T-helper 9 cell (primary cell): ENCODE results near the gene TBX1.
"Not testable (repeated sequence)": the region's sequence is repeated elsewhere in the genome, so short reads cannot be mapped to it uniquely, and the experiment has no call there.

Source experiments
- DNase-seq: peaks from one replicate; pipeline ENCODE4 v3.0.0-alpha.2; 2020

The TBX1 gene

DNA sequence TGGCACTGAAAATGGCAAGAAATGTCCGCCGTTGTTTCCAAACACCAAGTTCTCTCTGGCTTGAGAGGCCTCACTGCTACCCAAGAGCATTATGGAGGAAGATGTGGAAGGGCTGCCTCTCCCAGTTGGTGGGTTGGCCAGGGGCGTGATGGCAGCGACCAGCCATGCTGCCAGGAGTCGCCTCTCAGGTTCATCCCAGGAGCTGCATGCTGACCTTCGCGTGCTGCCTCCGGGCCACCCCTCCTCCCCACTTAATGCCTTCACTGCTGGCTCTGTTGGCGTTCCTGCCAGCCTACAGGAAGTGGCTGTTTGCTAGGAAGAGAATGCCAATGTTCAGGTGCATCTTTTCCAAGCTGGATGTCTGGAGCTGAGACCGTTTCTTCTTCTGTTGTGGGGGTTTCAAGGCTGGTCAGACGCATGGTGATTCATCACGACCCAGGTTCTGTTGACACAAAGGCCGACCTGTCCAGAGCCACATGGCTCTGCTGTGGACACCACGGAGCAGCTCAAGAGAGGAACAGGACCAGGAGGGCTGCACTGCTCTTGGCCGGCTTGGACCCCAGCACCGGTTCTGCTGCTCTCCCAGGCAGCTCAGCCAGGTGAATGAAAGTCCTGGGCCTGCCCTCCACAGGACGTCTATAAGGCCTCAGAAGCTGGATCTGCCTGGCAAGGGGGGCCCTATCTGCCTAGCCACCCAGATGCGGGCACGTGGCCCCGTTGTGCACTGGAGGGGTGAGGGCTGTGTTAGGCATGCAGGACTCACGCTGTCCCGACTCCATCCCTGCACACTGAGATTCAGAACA, 25.1 kb downstream of the TBX1 start:
- no peak for DNase-seq

DNA sequence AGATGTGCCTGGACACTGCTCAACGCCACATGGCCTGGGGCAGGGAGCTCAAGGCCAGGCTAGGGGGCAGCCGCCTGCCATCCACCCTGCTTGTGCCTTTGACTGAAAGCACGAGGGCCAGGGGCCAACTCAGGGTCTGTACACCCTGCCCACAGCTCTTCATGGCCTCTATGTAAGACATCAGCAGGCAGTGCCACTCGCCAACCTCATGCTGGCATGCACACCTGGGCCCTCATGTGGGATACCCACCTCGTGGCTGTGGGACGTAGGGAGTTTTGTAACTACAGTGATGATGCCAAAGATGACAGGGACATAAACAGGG, 25.6 kb downstream of the TBX1 start:
- DNase-seq = no peak

DNA sequence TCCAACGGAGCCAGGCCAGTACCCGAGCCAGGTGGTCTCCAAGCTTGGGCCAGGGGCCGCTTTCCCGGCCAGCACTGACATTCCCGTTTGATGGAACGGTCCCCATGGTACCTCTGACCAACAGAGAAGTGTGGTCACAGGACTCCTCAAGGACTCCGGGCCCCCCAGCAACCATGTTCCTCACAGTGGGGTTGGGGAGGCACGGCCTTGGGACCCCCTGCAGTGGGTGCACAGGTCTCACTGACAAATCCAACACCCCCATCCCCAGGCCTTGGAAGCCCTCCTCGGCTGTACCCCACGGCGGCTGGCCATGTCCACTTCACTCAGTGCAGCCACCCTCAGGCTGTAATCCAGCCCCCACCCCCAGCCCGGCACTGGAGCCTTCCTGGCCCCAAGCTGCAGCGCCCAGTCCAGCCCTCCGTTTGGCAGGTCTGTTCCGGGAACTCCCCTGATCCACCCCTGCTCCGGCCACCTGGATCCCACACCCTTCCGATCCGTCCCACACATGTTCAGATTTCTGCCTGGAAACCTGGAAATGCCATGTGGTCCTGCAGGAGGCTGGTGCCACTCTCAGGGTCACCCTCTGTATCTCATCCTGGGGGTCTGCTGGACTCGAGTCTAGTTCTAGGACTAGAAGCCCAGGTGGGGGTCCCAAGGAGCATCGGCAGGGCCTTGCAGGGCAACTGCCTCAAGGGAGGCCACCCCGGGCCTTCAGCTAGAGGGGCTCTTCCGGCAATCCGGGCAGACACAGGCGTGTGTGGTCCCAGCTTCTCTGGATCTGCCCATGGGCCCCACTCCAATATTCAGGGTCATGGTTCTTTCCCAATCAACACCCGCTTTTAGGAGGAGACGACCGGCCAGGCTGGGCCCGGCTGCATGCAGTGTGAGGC, 26.6 kb downstream of the TBX1 start:
- no peak for DNase-seq

DNA sequence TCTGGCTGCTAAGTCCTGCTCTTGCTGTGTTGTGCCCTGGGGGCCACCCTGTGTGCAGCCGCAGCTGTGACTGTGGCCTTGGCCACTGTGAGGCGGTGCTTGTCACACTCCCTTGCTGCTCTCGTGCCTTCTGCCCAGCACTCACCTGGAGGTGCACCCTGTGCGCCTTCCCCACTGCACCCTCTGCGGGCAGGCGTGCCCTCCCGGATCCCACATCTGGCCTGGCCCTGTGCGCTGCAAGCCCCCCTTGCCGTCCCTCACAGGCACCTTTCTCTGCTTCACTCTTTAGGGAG, 27.2 kb downstream of the TBX1 start:
- no peak for DNase-seq

DNA sequence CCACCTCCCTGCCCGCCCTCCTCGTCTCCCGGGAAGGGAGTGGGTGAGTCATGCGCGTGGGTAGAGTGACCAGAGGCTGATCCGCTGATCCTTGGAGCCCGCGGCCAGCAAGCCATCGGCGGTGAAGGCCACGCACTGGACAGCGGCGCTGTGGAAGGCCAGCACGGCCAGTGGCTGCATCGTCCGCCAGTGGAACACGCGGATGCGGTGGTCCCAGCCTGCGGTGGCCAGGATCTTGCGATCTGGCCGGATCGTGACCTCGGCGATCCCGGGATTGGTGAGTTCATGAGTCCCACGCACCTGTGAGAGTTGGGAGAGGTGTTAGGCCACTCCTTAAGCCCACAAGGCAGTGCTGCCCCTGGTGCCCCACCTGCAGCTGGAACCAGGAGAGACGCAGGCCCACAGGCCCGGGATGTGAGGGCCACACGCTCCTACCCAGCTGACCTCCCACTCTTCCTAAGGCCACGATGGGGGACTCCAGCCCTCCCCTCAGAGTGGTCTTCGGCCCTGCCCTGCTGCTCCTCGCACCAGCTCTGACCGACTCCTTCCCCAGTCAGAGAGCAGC, 28.2 kb downstream of the TBX1 start:
- no peak for DNase-seq

DNA sequence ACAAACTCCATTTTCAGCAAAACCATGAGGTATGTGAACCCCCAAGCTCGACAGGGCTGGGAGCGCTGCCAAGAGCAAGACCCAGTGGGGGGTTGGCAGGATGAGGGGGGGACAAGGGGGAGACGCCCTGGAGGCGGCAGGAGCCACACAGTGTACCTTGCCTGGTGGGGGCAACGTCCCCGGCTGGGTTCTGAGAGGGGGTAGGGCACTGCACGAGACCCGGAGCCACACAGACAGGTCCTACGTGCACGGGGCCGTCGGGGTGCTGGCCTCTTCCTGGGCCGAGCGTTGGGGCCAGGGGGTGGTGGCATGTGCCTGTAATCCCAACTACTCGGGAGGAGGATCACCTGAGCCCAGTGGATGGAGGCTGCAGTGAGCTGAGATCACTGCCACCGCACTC, 28.8 kb downstream of the TBX1 start:
- no peak for DNase-seq

DNA sequence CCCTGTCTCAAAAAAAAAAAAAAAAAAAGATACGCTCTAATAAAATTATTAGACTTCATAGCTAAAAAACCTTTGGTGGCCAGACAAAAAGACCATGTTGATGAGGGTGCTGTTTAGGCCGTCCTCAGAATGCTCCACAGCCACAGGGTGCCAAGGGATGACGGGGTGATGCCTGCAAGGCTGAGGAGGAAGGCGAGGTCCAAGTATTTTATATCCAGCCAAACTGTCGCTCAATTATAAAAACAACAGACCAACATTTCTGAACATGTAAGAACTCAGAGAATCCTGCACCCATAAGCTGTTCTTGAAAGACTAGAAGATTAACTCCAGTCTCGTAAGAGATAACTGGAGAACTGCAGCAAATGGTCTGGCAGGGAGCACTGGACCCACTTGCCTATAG, 29.2 kb downstream of the TBX1 start:
- no peak for DNase-seq

DNA sequence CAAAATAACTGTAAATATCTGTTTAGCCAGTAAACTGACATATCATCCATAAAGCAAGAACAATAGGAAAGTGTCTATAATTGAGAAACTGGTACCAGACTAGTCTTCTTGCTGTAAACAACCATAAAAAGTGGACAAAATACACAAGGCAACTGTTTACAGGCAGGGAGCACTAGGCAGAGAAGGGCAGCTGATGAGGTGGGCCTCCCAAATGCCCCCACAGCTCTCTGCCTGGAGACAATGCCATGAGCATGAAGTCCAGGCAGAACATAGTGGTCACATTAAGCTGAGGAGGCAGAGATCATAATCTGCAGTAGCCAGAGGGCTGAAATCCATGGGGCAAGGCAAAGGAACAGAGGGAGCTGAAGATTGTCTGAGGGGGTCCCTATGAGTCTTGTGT, 30.7 kb downstream of the TBX1 start:
- no peak for DNase-seq

DNA sequence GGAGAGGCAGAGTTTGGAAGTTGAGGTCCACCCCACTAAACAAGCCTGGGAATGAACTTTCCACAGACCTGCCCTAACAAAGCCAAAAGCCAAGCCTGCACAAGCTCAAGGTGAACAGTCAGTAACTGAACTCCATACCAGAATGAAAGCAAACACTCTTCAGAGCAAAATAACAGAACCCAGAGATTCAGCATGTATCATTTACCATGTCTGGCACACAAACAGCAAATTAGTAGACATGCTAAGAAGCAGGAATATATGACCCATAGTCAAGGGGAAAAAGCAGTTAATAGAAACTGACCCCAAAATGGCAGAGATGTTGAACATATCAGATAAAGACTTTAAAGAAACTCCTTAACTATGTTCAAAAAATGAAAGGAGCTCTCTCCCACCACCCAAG, 31.3 kb downstream of the TBX1 start:
- no peak for DNase-seq

DNA sequence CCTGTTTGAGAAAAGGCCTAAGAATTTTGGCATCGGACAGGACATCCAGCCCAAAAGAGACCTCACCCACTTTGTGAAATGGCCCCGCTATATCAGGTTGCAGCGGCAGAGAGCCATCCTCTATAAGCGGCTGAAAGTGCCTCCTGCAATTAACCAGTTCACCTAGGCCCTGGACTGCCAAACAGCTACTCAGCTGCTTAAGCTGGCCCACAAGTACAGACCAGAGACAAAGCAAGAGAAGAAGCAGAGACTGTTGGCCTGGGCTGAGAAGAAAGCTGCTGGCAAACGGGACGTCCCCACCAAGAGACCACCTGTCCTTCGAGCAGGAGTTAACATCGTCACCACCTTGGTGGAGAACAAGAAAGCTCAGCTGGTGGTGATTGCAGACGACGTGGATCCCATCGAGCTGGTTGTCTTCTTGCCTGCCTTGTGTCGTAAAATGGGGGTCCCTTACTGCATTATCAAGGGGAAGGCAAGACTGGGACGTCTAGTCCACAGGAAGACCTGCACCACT, 31.9 kb downstream of the TBX1 start:
- not testable (repeated sequence) for DNase-seq

DNA sequence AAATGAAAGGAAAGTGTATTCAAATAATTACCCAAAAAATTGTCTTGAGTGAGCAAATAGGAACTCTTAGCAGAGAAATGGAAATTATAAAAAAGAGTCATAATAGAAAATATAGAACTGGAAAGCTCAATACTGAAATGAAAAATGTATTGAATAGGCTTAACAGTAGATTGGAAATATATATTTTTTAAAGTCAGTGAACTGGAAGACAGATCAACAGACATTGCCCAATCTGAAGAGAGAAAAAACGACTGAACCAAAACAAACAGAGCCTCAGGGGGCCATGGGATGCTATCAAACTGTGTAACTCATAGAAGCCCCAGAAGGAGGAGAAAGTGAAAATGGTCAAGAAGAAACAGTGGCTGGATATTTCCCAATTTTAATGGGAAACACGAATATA, 32.6 kb downstream of the TBX1 start:
- no peak for DNase-seq

DNA sequence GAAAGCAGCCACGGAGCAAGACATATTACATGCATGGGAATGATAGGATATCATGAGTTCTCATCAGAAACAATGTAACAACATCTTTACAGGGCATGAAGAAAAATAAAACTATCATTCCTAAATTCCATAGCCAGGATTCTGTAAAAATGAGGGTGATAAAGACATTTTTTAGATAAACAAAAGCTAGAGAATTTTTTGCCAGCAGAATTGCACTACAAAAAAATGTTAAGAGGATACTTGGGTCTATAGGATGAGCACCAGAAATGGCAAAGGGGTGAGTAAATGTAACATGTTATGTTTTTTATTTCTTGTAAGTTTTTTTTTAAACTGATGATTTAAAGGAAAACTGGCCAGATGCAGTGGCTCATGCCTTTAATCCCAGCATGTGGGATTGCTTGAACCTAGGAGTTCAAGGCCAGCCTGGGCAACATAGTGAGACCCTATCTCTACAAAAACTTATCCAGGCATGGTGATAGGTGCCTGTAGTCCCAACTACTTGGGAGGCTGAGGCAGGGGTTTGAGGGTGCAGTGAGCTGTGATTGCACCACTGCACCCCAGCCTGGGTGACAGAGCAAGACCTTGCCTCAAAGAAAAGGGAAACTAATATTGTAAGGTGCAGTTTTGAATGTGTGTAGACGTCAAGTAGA, 33.2 kb downstream of the TBX1 start:
- no peak for DNase-seq

DNA sequence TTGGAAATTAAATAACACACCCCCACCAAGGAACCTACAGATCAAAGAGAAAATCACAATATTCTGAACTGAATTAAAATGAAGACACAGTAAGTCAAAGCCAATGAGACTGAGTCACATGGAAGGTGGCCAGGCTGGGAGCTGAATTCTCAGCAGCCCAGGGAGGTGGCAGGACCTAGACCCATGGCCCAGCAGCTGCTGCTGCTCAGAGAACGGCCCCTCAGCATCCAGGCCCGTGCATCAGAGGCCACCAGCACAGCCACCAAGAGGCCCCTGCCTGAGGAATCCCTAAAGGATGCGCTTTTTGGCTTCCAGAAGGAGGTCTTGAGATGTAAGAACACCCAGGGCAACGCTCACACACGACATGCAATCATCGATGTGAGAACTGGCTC, 35.0 kb downstream of the TBX1 start:
- DNase-seq = no peak

DNA sequence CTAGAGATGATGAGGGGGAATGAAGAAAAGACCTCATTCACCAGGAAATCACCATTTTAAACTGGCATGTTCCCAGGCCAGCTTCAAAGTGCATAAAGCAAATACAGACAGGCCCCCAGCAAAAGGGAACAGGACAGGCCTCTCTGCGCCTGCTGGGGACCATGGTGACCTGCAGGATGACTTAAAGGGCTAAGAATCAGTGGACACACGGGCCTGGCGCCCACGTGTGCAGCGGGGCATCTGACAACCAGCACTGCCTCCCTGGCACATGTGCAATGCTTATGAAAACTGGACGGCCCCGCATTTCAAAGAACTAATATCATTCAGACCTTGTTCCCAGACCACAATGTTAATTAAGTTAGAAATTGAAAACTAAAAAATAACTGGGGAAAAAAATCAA, 35.6 kb downstream of the TBX1 start:
- no peak for DNase-seq

DNA sequence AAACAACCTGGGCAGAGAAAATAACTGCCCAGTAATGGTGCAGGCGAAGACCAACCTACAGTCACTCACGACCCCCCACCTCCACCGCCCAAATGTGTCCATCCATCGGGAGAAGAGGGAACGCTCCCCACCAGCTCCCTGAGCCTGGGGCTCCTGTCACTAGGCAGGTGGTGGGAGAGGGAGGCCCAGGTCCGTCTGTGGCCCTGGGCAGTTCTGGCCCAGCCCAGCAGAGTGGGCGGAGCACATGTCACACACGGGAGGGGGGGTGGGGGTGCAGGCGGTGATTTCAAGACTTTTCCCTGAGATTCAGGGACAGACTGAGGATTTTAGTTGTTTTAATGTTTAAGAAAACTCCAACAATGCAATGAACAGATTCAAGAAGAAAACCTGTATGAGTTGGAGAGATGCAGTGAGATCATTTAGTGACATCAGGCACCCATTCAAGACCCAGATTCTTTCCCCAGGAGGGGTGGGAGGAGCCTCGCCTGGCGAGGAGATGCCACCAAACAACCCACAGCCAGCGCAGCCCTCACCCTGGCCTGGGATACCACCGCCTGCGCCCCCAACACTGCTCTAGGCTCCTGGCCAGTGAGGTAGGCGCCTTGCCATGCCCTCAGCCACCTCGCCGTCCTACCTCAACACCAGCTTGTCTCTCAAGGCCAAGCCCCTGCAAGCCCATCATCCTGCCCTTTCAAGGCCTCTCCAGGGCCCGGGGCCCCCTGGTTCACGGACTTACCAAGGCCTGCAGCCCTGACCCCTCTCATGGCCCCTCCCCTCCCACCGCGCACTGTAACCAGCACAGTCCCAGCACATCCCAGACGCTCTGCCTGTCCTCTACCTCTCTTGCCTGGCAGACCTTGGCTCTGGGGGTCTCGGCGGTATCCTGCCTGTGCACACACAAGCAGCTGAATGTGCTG, 36.8 kb downstream of the TBX1 start:
- no peak for DNase-seq

DNA sequence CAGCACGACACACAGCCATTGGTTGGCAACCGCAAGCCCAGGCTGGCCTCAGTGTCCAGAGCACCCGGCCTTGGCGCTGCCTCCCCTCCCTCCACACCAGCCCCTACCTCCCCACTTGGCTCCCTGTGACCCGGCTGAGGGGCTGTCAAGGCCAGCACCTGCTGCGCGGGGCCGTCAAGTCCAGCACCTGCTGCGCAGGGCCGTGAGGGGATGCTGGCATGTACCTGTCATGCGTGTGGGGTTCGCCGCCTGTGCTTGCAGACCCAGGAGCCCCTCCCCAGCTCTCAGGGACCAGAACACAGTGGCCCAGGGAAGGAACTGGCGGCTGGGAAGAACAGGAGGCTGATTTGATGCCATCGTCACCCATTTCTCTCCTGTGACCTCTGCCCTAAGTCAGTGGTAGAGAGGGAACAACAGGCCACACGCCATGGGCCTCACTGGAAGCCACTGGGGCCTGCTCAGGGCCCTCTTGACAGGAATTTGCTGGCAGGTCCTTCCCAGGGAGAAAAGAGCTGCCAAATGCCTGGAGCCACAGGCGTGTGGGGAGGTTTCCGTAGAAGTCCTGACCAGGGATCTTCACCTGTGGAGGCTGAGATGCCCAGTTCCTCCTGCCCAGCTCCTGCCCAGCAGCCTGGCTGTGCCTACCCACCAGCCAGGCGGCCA, 37.6 kb downstream of the TBX1 start:
- DNase-seq = no peak

DNA sequence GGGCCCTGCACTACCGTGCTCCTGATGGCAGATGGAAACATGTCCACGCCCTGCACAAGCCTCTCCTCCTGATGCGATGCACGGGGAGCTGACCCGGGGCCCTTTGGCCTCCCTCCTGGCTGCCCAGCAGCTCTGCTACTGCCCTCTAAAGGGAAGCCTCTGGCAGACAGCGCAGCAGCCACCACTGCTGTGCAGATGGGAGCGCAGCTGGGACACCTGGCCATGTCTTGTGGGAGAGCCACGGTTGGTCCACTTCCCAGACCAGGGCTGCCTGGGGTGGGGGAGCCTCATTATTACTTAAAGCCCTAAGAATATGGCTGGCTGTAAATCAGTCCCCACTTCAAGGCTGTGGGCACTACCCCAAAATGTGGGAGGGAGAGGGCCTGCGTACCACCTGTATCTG, 38.3 kb downstream of the TBX1 start:
- DNase-seq = no peak

DNA sequence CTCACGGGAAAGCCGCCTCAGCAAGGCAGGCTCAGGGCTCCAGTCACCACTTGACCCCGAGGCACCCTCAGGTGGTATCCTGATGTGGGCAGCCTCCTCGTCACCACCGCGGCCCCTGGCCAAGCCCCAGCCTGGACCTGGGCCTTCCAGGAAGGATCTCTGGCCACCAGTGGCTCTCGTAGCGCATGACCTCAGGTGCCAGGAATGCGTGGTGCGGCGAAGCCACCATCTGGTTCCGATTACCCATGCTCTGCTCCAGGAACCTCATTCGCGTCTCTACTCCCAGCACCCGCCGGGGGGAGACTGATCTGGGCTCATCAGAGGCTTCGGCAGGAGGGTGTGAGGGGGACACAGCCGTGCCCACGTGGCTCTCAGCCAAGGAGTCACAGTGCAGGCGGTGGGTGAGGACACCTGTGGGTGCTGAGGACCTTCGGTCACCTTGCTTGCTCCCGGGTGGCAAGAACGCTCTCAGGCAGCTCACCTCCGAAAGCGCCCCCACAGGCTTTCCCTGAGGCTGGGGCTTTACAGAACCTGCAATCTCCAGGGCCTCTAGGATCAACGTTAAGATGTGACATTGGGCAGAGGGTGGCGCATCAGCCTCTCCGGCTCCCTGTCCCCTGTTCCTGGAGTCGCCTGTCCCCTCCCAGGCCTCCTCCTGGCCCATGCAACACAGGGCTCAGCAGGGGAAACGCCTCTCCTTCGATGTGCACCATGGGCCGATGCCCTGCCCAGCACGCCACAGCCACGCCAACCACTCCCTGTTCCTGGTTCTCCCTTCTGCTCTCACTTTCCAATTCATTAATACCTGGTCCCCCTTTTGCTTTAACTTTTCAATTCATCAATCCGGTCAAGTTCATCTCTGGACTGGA, 39.0 kb downstream of the TBX1 start:
- no peak for DNase-seq

DNA sequence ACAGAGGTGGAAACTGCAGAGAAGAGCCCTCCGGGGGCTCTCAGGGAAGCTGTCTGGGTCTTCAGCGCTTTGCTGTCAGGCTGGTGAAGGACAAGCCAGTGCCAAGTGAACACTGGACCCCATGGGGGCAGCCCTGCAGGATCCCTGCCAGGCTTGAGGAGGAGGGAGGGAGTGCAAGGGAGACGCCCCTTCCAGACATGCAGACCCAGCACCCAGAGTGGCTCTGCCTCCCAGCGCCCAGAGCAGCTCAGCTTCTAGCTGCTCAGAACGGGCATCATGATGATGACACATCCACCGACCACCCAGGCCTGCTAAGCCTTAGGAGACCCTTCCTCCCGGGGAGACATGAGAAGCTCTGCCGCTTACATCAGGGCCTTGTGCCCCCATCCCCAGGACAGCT, 39.7 kb downstream of the TBX1 start:
- no peak for DNase-seq

DNA sequence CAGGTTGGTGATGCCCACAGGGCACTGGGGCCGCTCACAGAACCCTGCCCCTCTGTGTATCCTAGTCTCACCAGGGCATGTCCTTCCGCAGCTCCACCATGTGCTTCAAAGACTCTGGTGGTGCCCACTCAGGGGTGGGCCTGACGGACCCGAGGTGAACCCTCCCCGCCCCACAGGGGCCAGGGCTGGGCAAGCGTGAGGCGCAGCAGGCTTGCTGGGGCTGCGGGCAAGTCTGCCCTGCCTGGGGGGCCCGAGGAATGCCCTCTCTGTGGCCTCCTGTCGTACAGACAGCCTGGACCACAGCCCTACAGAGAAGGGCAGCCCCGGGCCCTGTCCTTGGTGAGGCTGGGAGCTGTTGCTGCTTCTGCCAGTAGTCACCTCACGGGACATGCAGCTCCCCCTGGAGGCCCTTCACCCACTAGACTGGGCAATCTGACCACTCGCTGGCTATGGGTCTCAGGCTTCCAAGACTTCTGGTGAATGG, 40.2 kb downstream of the TBX1 start:
- DNase-seq = no peak
